ENCODE results near the gene HS3ST5. TPM values are rescaled to one million over a fixed set of nuclear protein-coding genes. Genes with fewer than 3 reads are reported as not detected.

HS3ST5 gene
- total and polyA plus RNA-seq, 2 donors (not counting 3 experiments of a cell fraction or from before 2014, with no cell fraction given) = not detected

DNA sequence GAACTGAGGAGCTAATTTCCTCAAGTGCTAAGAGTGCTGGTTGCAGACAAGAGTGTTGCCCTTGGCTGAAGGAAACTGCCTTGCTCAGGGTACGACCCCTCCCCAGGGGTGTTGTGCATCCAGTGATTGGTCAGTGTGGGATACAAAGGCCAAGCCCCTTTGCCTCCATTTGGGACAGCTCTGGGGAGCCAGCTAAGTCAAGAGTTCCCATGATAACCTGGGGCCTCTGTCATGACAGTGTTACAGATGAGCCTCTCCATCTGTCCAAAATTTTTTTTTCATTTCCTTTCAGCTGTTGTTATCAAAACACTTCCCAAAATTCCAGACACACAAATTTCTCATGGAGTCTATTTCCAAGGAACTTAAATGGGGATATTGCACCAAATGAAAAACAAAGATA is 93.3 kb downstream of the HS3ST5 start:
- BruUV-seq (replicated peaks) = no TSS peak
- Histone ChIP-seq H3K9me3 (replicated peaks; ENCODE audit: control insufficient read depth, insufficient read depth, low read length) (no peaks in the 10 kb centered on the region), H3K9me1 (replicated peaks; ENCODE audit: control insufficient read depth, extremely low read depth, insufficient read depth, low read length) (no peaks in the 10 kb centered on the region), H3K36me3 (ENCODE audit: control insufficient read depth in 2 of 2, extremely low read depth in 1 of 2, insufficient read depth in 2 of 2, low read length in 2 of 2) (no peaks in the 10 kb centered on the region), H2AFZ (ENCODE audit: low read depth, low read length) (no peak overlapping the region), H3K79me2 (ENCODE audit: control insufficient read depth, insufficient read depth, low read length) (no peaks in the 10 kb centered on the region), H3K4me3 (replicated peaks in 1 of 3; ENCODE audit: insufficient read depth in 1 of 3, low read depth in 1 of 3, low read length in 3 of 3) (no peak overlapping the region), H3K9ac (replicated peaks; ENCODE audit: extremely low read depth, insufficient read depth, low read length) (no peak overlapping the region), H3K4me1 (ENCODE audit: control insufficient read depth, extremely low read depth, insufficient read depth, low read length) (no peaks in the 10 kb centered on the region), H4K20me1 (replicated peaks; ENCODE audit: control insufficient read depth, extremely low read depth, insufficient read depth, low read length) (no peaks in the 10 kb centered on the region), H3K27me3 (ENCODE audit: control insufficient read depth in 2 of 2, insufficient read depth in 2 of 2, low read length in 2 of 2) (no peaks in the 10 kb centered on the region), H3K4me2 (ENCODE audit: insufficient read depth, low read length) (no peak overlapping the region), H3K27ac (ENCODE audit: insufficient read depth, low read depth, low read length) (no peak overlapping the region)
- POLR2A ChIA-PET = no interaction called here
- intact Hi-C loops (cut with micrococcal nuclease) (no loop called here), dilution Hi-C loops (cut with MboI; ENCODE audit: extremely low pct_ligation_motif_present, low sequenced_read_pairs) (no loop called here)
- DNase-seq (ENCODE audit: low read depth, low spot score) = no peak
- no peak for FAIRE-seq
- TF ChIP-seq POLR2A (IDR thresholded peaks at IDR 0.05; ENCODE audit: low read depth, low read length) (no peak), EZH2 (IDR thresholded peaks at IDR 0.05; ENCODE audit: borderline replicate concordance, low read depth, low read length, severe bottlenecking) (no peak), POLR2AphosphoS5 (IDR thresholded peaks at IDR 0.05; ENCODE audit: insufficient read depth, low read depth, low read length) (no peak), JUN (IDR thresholded peaks at IDR 0.05; ENCODE audit: borderline replicate concordance, insufficient read depth, insufficient read length, low read depth) (no peak), GATA2 (IDR thresholded peaks at IDR 0.05; ENCODE audit: insufficient read depth, insufficient read length, low read depth, low read length) (no peak), MYC (IDR thresholded peaks at IDR 0.05; ENCODE audit: low read depth, low read length) (no peak), FOS (IDR thresholded peaks at IDR 0.05; ENCODE audit: borderline replicate concordance, insufficient read depth, low read length) (no peak)
- TF ChIP-seq, protein P1, sequence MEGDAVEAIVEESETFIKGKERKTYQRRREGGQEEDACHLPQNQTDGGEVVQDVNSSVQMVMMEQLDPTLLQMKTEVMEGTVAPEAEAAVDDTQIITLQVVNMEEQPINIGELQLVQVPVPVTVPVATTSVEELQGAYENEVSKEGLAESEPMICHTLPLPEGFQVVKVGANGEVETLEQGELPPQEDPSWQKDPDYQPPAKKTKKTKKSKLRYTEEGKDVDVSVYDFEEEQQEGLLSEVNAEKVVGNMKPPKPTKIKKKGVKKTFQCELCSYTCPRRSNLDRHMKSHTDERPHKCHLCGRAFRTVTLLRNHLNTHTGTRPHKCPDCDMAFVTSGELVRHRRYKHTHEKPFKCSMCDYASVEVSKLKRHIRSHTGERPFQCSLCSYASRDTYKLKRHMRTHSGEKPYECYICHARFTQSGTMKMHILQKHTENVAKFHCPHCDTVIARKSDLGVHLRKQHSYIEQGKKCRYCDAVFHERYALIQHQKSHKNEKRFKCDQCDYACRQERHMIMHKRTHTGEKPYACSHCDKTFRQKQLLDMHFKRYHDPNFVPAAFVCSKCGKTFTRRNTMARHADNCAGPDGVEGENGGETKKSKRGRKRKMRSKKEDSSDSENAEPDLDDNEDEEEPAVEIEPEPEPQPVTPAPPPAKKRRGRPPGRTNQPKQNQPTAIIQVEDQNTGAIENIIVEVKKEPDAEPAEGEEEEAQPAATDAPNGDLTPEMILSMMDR (IDR thresholded peaks at IDR 0.05; ENCODE audit: extremely low read depth in 1 of 2, insufficient read depth in 1 of 2, low read depth in 1 of 2, low read length in 2 of 2) = no peak
- TF ChIP-seq, protein P2, sequence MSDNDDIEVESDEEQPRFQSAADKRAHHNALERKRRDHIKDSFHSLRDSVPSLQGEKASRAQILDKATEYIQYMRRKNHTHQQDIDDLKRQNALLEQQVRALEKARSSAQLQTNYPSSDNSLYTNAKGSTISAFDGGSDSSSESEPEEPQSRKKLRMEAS (IDR thresholded peaks at IDR 0.05; ENCODE audit: insufficient read depth, insufficient read length) = no peak
- CTCF ChIA-PET = no interaction called here
